Bone marrow (tissue), 2 donors: ENCODE data around the gene CFAP126.
"Not testable (repeated sequence)": the region's sequence is repeated elsewhere in the genome, so short reads cannot be mapped to it uniquely, and the experiment has no call there.

ENCODE experiments used
- DNase-seq, 2 donors: peaks; one replicate each; lab custom pipeline; 2025; lab: John Stamatoyannopoulos, UW

The CFAP126 gene

DNA sequence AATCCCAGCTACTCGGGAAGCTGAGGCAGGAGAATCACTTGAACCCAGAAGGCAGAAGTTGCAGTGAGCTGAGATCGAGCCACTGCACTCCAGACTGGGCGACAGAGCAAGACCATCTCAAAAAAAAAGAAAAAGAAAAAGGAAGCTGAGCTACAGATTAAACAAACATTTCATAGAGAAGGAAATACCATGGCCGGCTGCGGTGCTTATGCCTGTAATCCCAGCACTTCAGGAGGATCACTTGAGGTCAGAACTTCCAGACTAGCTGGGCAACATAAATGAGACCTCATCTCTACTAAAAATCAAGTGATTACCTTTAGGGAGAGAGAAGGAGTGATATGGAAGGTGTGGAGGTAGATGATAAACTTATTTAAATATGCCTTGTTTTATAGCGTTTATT, 14.0 kb upstream of the CFAP126 start:
- no peak for DNase-seq

DNA sequence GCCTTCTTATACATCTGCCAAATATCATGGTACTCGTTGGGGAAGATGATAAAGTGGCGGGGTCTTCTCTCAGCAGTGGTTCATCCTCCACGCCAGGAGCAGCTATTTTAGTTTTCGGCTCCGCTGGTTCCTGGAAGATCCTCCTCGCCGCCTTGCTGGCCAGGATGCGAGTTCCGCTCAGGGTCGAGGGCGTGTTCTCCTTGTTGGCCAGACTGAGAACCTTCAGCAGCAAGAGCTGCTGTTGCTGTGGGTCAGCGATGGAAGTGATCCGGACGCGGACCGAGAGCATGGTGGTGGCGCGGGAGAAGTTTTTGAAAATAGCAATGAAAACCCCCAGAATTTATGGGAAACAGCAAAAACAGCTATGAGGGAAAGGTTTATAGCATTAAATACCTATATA, 11.4 kb upstream of the CFAP126 start:
- no peak for DNase-seq

DNA sequence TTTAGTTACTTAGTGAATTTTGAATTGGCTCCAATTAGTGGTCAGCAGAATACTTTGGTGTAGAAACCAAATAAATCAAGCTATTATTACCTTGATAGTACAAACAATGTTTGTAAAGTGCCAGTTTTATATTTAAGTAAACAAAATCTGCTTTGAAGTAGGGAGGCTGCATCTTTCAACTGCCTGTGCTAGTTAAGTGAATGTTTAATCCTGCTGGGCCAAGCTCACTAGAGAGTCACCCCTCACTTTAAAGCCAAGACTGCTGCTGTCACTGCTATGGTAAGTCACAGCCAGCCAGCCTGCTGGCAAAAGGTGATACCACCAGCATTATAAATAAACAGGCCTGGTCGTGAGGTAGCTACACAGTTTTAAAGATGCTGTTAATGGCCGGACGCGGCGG, 10.3 kb upstream of the CFAP126 start:
- DNase-seq, result no peak

DNA sequence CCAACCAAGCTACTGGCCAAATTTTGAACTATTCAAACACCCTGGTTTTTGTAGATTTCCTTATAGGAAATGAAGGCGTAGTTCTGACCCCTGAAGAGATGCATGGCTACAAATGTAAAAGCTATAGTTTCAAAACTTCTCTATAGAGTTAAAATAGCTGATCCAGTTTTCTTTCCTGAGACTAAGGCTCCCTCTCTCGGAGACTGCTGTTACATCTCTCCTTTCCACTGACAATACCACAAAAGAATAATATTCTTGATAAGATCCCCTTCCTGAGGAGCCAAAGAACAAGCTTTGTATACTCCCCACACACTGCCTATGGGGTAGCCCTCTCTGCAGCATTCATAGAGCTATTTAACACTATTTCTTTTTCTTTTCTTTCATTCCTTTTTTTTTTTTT, 6.7 kb upstream of the CFAP126 start:
- DNase-seq, result peak in 1 of 2 donors; percentile 18

DNA sequence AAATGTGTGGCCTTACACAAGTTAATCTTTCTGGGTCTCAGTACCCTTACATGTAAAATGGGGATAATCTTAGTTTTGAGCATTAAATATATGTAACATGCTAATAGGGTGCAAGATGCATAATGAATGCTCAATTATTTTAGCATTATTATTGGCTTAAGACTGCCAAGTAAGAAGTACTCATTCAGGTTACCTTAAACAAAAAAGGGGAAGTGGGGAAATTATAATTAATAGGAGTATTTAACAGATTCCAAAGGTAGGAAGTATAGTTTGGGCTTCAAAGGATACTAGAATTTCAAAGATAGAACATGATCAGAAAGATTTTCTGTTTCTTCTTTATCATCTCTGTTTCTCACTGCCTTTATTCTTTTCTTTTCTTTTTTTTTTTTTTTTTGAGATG, 5.8 kb upstream of the CFAP126 start:
- no peak for DNase-seq

DNA sequence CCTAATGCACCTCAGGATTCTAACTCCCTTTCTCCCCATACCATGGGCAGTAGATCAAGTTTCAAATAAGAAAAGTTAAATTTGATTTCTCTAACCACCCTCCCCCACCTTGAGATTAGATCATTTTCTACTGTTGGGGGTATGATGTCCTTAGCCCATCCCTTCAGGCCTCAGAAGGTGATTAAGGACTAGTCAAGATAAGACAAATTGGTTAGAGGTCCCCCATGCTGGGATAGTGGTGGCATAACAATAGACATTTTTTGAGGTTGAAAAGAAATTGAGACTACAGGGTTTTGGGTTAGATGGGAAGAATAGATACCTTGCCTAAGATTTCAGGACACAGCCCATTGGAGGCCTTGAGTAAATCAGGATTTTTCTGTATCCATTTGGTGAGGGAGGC, 2.5 kb downstream of the CFAP126 start:
- no peak for DNase-seq

DNA sequence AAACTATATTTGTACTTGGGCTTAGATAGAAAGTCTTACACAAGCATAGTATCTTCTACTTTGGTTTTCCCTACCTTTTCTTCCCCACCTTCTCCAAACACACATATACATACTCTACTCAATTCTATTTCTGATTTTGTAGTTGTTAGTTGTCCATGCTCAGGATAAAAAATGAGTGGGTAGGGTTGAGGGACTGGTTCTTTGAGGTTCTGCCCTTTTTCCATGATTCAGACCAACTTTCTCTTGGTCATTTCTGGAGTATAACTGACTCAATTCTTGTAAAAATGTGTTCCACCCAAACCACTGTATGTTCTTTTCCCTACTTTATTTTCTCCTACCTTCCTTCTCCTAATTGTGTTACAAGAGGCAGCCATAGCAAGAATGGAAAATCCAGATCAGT, 3.3 kb downstream of the CFAP126 start:
- DNase-seq, result no peak

DNA sequence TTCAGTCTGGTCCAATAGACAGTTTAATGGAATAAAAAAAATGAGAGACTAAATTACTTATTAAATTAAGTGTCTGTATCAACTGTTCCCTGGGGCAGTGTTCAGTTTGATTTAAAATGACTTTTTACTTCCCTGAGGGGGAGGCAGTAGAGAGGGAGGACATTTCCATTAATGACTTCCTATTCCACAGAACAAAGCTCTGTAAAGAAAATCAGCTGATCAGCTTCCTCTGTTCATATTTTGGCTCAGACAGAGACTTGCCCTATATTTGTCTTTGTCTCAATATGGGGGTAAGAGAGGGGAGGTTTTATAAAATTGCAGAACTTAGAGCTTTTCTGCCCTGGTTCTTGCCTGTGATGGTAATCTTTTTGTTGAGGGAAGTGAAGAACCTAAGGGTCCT, 8.4 kb downstream of the CFAP126 start:
- DNase-seq, result peak in 1 of 2 donors; percentile 62

DNA sequence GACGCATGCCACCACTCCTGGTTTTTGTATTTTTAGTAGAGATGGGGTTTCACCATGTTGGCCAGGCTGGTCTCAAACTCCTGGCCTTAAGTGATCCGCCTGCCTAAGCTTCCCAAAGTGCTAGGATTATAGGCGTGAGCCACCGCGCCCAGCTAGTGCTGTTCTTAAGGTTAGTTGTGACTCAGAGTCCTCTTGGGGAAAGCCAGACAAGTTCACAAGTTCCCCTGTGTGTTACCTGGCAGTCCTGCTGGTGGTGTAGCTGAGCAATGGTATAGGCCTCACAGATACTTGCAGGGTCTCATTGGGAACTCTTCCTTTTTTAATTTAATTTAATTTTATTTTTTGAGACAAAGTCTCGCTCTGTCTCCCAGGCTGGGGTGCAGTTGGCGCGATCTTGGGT, 10.6 kb downstream of the CFAP126 start:
- no peak for DNase-seq

DNA sequence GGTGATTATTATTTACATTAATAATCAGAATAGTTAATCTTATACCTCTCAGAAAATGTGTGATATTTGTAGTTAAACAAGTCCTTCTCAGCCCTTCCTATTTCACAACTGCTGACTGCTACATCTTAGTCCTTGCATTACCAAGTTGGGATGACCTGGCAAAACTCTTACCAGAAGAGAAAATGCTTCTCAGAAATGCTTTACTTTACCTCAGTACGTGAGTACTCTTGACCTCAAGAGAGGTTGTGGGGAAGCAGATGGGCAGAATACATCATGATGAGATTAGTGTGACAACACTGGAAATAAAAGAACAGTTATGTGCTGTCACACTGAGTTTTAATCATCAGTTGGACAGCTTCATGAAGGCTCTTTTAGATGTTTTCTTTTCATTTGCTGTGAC, 16.2 kb downstream of the CFAP126 start:
- no peak for DNase-seq

DNA sequence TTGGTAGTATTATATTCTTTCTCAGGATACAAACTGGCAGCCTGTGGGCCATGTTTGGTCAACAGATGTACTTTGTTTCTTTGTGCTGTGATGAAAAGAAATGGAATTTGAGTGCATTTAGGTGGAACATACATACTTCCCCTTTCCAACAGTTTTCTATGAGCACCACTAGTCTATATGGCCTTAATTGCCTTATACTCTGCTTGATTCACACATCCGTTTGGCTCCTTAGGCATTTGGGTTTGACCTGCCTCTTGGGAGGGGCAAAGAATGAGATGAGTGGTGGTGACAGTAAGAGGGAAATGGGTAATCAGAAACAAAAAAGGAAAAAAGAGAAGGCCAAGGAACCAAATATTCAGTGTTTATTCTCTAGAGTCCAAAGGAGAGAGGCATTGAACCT, 17.0 kb downstream of the CFAP126 start:
- peak in 1 of 2 donors; percentile 7 for DNase-seq

DNA sequence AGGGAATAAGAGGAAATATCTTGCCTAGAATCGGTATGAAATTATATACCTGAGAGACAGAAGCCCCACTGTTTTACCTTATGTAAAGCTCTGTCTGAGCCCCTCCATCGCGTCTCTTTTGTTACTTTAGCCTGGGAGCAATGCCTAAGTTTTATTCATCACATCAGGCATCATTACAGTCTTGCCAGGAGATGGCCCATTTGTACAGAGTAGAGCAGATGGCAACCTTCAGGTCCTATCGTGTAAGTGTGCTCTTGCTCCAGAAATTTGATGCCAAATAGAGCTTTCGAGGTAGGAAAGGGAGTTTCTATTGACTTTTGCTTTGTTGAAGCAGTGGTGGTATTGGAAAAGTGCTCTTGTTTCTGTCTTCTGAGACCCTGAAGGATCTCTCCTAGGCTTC, 24.9 kb downstream of the CFAP126 start:
- DNase-seq, result no peak

DNA sequence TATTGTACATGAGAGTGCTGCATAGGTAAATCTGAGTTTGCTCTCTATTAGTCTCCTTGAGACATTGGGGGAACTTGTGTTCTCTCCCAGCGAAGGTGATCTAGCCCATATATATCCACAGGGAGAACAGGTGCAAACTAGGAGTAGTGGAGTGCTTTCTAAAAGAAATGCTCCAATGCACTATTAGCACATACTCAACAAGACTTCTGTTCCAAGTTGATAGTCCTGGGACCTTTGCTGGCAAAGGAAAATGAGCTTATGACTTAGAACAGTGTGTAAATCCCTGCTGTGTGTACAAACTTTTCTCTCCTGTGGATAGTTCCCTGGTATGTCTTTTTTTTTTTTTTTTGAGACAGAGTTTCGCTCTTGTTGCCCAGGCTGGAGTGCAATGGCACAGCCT, 25.5 kb downstream of the CFAP126 start:
- DNase-seq, result no peak

DNA sequence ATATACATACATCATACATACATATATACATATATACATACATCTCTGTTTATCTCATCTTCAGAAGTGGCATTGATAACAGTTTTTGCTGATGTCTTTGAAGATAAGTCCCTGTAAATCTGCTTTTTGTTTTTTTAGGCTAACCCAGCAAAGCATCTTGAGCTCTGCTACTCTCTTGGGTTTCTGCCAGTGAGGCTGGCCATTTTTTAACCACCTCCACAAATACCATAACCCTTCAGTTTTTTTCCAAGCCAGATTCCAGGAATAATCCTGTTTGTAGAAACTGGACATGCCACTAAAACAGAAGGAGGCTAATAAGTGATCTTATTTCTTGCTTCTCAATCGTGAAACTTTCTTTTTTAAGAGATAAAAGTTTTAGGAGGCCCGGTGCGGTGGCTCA, 31.9 kb downstream of the CFAP126 start:
- DNase-seq, result no peak

DNA sequence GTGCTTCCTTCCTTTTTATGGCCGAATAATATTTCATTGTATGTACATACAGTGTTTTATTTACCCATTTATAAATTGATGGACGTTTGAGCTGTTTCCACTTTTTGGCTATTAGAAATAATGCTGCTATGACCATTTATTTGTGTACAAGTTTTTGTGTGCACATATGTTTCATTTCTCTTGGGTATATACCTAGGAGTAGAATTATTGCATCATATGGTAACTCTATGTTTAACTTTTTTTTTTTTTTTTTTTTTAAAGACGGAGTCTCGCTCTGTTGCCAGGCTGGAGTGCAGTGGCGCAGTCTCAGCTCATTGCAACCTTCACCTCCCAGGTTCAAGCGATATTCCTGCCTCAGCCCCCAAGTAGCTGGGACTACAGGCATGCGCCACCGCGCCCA, 34.5 kb downstream of the CFAP126 start:
- no peak for DNase-seq

DNA sequence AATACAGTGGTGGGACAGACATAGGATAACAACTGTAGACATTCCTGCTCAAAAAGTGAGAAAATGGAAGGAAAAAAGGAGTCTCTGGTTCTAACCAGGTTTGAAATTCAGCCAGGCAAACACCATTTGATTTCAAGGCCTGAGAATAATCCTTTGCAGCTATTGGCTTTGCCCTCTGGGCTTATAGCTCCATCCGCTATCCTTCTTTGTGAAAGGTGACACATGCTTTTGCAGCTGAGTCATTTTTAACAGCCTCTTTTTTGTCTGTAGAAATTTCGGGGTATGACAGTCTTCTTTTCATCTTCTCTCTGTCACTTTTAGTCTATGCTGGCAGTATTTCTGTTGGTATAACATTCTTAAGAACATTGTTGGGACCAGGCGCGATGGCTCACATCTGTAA, 37.3 kb downstream of the CFAP126 start:
- no peak for DNase-seq

DNA sequence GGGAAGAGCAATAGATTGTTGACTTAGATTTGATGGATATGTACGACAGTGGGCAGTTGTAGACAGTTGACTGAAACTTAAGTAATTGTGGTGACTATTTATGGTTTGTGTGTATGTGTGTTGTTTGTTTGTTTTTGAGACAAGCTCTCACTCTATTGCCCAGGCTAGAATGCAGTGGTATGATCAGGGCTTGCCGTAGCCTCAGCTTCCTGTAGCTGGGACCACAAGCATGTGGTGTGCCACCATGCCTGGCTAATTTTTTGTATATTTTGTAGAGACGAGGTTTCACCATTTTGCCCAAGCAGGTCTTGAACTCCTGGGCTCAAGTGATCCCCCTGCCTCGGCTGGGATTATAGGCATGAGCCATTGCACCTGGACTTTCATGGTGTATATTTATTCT, 43.7 kb downstream of the CFAP126 start:
- no peak for DNase-seq

DNA sequence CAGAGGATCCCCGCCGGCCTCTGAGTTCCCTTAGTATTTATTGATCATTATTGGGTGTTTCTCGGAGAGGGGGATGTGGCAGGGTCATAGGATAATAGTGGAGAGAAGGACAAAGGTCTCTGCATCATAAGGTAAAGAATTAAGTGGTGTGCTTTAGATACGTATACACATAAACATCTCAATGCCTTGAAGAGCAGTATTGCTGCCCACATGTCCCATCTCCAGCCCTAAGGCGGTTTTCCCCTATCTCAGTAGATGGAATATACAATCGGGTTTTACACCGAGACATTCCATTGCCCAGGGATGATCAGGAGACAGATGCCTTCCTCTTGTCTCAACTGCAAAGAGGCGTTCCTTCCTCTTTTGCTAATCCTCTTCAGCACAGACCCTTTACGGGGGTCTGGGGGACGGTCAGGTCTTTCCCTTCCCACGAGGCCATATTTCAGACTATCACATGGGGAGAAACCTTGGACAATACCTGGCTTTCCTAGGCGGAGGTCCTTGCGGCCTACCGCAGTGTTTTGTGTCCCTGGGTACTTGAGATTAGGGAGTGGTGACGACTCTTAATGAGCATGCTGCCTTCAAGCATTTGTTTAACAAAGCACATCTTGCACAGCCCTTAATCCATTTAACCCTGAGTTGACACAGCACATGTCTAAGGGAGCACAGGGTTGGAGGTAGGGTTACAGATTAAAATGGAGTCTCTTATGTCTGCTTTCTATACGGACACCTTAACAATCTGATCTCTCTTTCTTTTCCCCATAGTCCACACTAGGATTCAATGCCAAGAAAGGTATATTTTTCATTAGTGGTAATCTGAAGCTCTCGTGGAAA, 51.6 kb downstream of the CFAP126 start:
- not testable (repeated sequence) for DNase-seq
